ENCODE results near the gene CCR3.

DNA sequence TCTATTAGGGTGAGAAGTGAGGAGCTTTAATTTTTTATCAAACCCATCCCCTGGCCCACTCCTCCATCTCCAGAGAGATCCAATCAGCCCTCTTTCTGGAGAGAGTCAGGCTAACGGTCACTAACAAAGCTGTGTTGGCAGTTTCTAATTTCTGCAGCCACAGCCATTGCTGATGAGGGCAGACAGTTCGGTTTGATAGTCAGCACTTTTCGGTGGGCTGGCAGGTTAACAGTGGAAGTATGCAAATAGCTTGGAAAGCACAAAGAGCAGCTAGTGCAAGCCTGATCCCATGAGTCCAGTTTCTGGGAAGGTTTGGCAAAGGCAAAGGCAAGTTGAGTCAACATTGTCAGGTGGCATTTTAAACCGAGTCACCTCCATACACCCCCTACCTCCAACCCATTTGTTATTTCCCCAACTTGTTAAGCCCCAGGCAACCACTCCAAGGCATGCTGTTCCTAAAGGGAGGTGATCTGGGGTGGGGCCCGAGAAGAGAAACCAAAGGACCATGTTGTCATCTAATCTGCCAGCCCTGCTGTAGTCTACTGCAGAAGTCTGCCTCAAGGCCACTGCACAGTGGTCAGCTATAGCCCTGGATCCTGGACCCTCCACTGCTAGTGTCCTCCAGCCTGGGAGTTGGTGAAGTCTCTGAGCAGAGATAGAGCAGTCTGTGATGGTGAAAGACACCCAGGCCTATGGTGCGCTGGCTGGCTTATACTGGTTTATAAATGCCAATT lies 35.8 kb upstream of the CCR3 start:
- TF ChIP-seq, protein P1, sequence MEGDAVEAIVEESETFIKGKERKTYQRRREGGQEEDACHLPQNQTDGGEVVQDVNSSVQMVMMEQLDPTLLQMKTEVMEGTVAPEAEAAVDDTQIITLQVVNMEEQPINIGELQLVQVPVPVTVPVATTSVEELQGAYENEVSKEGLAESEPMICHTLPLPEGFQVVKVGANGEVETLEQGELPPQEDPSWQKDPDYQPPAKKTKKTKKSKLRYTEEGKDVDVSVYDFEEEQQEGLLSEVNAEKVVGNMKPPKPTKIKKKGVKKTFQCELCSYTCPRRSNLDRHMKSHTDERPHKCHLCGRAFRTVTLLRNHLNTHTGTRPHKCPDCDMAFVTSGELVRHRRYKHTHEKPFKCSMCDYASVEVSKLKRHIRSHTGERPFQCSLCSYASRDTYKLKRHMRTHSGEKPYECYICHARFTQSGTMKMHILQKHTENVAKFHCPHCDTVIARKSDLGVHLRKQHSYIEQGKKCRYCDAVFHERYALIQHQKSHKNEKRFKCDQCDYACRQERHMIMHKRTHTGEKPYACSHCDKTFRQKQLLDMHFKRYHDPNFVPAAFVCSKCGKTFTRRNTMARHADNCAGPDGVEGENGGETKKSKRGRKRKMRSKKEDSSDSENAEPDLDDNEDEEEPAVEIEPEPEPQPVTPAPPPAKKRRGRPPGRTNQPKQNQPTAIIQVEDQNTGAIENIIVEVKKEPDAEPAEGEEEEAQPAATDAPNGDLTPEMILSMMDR (IDR thresholded peaks at IDR 0.05) = no peak
- no peak for TF ChIP-seq POLR2A (IDR thresholded peaks at IDR 0.05)

All from thyroid gland (tissue), 4 donors.